OCI-M2 (cell line): Measurements from ENCODE around the gene NLRC5.

Source experiments
- DNase-seq: peaks from one replicate; lab custom pipeline; 2025; ENCODE audit not compliant: unreplicated experiment; lab: John Stamatoyannopoulos, UW

The NLRC5 gene

DNA sequence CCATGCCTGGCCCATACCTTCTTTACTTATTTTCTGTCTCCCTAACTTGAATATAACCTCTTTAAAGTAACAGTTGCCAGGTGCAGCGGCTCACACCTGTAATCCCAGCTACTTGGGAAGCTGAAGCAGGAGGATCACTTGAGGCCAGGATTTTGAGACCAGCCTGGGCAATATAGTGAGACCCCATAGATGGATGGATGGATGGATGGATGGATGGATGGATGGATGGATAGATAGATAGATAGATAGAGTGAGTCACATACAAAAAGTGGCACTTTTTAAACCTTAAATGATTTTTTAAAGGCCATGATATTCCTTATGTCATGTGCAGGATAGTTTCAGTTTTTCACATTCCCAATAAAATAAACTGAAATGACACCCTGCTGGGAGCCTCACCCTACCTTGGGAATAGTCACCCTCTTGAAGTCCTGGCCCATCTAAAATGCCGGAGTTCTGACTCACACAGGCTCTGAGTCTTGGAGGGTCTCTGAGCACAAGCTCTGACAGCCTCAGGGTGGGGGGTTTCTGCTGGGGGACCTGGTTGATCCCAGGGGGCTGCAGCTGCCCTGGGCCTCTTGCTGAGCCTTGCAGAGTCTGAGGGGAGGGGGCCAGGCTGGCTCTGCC lies 129.2 kb downstream of the NLRC5 start:
- DNase-seq, result no peak

DNA sequence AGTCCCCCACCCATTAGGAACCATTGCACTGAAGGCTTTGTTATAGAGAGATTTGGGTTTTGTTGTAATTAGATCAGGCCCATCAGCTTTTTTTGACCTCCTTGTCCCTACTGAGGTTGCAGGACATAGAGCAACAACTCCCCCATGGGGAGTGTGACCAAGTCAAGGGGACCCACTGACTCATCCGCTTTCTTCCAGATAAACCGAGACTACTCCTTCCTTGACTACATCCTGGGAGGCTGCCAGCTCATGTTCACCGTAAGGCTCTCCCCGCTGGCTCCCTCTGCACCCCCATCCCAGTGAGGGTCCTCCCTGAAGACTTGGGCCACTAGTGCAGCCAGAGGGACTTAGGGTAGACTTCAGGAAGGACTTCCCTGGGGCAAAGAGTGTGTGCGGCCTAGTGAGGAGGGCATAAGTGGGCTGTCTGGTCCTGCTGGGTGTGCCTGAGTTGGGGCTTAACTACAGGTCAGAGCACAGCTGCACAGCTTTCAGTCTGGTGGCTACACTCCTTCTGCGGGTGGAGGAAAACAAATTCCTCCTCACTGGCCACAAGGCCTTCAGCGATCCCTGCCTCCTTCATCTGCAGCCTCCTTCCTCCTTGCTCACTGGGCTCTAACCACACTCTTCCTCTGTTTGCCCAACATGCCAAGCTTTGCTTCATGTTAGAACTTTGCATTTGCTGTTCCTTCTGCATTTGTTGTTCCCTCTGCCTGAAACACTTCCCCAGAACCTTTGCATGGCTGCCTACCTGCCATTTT lies 134.0 kb downstream of the NLRC5 start:
- no peak for DNase-seq

DNA sequence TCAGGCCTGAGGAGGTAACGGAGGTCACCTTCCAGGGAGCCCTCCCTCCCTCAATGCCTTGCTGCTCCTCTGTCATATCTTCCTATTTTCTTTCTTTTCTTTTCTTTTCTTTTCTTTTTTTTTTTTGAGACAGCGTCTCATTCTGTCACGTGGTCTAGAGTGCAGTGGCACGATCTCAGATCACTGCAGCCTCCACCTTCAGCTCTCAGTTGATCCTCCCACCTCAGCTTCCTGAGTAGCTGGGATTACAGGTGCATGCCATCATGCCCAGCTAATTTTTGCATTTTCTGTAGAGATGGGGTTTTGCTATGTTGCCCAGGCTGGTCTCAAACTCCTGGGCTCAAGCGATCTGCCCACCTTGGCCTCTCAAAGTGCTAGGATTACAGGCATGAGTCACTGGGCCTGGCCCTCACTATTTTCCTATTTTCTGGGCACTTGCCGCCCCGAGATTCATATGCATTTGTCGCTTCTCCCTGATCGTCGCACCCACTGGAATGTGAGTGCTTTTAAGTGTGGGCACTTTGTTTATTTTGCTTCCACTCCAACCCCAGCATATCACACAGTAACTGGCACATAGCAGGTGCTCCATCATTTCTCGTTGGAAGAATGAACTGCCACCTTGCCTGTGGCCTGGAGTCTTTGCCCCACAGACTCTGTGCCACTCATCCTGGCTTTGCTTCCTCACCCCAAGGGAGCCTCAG lies 134.8 kb downstream of the NLRC5 start:
- DNase-seq, result no peak

DNA sequence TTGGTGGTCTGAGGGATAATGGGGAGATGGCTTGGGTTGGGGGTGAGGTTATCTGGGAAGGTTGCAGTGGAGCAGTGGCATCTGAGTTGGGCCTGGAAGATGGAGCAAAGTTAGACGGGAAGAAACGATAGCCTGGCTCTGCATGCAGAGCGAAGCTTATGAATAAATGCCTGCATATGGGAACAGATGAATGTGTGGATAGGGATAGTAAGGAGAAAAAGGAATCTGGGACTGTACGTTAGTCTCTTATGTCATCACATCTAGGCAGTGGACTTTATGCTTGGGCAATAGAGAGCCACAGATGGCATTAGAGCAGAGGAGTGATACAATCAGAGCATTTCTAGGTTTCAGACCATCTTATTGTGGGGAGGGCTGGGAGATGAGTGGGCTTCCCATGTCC lies 136.0 kb downstream of the NLRC5 start:
- DNase-seq, result no peak

DNA sequence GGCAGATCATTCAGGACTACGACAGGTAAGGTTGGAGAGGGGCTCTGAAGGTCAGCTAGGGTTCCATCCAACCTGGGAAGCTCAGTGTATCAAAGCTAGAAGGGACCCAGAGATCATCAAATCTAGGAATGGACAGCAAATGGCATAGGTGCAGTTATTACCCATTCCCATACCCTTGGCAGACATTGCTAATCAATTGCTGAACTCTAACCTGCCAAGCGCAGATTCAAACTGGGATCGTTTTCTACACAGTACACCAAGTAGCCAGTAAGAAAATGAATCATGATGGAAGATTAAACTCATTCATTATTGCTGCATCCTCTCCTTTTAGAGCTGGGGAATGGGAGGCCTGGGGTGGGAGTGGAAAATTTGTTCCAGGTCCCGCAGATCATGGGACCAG lies 136.6 kb downstream of the NLRC5 start:
- no peak for DNase-seq

DNA sequence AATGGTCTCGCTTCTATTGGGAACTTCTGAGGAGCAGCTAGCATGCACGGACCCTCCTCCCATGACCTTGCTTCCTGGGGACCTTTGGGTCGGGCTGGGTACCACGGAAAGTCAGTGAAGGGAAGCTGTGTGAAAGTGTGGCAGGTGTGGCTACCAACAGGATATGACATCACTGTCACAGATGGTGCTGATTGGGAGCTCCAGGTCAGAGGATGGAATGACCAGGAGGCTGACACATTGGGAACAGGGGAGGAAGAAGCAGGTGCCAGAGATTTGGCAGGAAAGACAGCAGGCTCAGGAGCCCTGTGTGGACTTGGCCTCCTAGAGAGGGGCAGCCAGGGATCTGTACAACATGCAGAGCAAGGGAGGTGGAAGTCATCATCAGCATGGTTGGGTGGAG lies 137.1 kb downstream of the NLRC5 start:
- DNase-seq, result no peak

DNA sequence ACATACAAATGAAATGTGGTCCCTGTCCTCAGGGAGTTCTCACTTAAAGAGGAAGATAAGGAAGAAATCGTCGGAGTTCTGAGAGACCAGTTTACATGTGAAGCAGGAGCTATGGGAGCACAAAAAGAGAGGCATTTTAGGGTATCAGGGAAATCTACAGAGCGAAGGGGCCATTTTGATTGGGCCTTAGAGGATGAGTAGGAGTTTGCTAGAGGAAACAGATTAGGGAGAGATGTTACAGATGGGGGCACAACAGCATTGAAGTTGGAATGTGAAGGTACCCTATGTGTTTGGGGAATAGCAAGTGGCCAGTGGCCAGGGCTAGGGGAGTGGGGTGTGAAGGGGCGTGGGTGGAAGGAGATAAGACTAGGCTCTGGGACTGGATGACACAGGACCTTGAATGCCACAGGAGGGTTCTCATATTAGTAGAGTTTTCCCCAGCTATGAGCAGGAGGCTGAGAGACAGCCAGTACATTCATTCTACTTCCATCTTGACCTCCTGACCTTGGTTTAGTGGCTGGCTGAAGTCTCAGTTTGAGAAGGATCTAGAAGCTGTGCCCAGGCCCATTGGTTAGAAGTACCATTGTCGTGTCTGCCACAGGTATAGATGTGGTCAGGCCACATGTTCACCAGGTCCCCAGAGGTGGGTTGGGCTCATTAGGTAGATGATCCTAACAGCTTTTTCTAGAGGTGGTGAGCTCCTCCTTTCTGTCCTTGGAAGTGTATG lies 137.8 kb downstream of the NLRC5 start:
- DNase-seq, result no peak

DNA sequence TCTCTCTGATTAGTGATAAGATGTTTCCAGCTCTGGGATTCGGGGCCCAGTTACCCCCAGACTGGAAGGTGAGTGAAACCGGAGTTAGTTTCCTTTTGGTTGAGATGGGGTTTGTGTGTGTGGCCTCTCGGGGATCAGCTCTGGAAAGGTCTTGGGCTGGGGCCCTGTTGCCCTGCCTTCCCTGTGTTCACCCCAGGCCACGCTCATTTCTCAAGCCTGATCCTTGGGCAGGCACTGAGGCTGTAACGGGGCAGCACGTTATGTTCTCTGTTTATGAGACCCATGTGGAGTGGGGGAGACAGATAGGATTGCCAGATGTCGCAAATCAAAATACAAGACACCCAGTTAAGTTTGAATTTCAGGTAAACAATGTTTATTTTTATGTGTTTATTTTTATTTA lies 138.5 kb downstream of the NLRC5 start:
- no peak for DNase-seq

- DNase-seq, result no peak
Observed at GRCh38 chr16:57128771-57129389, 139.5 kb downstream of the NLRC5 start.

DNA sequence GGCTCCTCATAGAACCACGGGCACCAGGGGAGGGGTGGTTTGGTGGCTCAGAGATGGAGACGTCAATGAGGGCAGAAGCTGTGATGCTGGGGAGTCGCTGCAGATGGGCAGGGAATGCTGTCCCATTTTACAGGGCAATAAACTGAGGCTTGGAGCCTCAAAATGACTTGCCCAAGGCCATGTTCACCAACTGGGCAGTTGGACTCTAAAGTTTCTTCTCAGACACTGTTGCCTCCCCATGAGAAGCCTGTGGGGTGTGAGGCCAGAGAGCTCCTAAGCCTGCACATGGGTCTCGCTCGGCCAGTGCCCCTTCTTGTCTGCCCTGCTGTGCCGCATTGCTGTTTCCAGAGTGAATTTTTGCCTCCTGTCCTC lies 141.6 kb downstream of the NLRC5 start:
- no peak for DNase-seq

GRCh38 chr16:57131351-57131970 lies 142.1 kb downstream of the NLRC5 start:
- no peak for DNase-seq

GRCh38 chr16:57132470-57132869 lies 143.1 kb downstream of the NLRC5 start:
- no peak for DNase-seq

- DNase-seq, result no peak
Observed at GRCh38 chr16:57133031-57133430, 143.7 kb downstream of the NLRC5 start.
